HL-60 (cell line): Measurements from ENCODE around the gene STYK1.

Experiments used
- POLR2AphosphoS5 ChIP-seq: IDR thresholded peaks from 2 replicates; pipeline ENCODE4 v1.6.1; 2012; ENCODE audit warnings: low read depth
- TF ChIP-seq, protein P1 (sequence below): IDR thresholded peaks from one replicate; pipeline ENCODE4 v1.5.1; 2011; ENCODE audit warnings: low read length, control low read depth, inconsistent platforms; ENCODE audit not compliant: insufficient read depth
- TF ChIP-seq, protein P2 (sequence below): IDR thresholded peaks from 2 replicates; pipeline ENCODE4 v1.6.1; 2012; ENCODE audit warnings: low read depth; ENCODE audit not compliant: insufficient replicate concordance

DNA sequence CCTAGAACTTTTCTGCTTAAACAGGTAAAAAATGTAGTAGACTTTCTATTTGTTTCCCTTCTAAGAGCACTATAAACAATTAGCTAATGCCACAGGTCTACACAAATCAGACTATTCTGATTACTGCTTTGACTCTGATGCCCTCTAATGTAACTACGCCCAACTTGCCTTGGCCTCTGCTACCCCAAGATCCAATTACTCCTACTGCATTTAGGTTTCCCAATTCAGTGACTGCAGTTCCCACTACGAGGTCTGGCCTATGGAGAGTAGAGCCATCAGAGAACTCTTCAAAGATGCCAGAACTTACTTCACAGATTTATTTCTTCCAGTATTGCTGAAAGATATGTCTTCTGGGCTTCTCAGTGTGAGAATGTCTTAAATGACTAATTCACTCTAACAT lies 15.3 kb upstream of the STYK1 start:
- TF ChIP-seq POLR2AphosphoS5: no peak
- TF ChIP-seq, protein P1, sequence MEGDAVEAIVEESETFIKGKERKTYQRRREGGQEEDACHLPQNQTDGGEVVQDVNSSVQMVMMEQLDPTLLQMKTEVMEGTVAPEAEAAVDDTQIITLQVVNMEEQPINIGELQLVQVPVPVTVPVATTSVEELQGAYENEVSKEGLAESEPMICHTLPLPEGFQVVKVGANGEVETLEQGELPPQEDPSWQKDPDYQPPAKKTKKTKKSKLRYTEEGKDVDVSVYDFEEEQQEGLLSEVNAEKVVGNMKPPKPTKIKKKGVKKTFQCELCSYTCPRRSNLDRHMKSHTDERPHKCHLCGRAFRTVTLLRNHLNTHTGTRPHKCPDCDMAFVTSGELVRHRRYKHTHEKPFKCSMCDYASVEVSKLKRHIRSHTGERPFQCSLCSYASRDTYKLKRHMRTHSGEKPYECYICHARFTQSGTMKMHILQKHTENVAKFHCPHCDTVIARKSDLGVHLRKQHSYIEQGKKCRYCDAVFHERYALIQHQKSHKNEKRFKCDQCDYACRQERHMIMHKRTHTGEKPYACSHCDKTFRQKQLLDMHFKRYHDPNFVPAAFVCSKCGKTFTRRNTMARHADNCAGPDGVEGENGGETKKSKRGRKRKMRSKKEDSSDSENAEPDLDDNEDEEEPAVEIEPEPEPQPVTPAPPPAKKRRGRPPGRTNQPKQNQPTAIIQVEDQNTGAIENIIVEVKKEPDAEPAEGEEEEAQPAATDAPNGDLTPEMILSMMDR: no peak
- TF ChIP-seq, protein P2, sequence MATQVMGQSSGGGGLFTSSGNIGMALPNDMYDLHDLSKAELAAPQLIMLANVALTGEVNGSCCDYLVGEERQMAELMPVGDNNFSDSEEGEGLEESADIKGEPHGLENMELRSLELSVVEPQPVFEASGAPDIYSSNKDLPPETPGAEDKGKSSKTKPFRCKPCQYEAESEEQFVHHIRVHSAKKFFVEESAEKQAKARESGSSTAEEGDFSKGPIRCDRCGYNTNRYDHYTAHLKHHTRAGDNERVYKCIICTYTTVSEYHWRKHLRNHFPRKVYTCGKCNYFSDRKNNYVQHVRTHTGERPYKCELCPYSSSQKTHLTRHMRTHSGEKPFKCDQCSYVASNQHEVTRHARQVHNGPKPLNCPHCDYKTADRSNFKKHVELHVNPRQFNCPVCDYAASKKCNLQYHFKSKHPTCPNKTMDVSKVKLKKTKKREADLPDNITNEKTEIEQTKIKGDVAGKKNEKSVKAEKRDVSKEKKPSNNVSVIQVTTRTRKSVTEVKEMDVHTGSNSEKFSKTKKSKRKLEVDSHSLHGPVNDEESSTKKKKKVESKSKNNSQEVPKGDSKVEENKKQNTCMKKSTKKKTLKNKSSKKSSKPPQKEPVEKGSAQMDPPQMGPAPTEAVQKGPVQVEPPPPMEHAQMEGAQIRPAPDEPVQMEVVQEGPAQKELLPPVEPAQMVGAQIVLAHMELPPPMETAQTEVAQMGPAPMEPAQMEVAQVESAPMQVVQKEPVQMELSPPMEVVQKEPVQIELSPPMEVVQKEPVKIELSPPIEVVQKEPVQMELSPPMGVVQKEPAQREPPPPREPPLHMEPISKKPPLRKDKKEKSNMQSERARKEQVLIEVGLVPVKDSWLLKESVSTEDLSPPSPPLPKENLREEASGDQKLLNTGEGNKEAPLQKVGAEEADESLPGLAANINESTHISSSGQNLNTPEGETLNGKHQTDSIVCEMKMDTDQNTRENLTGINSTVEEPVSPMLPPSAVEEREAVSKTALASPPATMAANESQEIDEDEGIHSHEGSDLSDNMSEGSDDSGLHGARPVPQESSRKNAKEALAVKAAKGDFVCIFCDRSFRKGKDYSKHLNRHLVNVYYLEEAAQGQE: no peak
